ENCODE measurements around the gene NR2F1.
A peak's percentile ranks its signal among the peaks of the same experiment; 100 is the strongest.

The NR2F1 gene

DNA sequence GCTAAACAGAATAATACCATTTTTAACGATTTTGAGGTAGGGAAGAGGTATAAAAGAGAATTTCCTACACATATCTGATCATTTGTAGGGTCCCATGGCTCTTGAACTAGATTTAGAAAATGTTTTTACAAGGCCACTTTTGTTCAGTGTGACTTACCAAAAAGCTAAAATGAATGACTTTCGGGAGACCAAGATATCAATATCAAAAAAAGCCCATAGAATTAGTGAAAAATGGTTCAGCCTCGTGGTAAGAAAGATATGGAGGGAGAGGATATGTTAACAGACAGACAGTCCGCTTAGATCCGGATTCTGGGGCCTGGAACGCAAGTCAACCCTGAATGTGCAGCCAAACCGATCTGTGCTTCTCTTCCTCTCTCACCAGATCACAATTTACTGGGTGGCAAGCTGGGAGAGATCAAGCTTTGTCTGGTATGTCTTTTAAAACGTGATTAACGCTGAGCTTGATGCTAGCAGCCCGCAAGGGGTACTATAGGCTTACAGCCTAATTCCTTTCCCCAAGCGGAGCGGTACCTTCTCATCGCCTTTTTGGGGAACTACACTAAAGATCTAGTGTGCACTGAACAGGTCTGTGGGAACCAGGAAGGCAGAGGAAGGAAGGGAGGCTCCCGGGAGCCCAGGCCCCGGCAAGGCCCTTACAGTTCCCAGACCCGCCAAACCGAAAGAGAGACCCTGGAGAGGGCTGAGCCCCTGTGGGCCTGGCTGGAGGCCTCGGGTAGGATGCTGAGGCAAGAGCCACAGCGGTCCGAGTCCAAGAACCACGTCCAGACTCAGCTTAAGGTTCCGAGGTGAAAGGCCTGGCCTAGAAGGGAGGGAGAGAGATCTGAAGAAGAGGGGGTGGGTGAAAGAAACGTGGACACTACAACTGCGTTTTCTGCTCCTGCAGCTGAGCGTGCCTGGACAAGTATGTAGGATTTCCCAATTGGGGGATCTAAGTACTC, 4.9 kb upstream of the NR2F1 start:
- DNase-seq: no peak

DNA sequence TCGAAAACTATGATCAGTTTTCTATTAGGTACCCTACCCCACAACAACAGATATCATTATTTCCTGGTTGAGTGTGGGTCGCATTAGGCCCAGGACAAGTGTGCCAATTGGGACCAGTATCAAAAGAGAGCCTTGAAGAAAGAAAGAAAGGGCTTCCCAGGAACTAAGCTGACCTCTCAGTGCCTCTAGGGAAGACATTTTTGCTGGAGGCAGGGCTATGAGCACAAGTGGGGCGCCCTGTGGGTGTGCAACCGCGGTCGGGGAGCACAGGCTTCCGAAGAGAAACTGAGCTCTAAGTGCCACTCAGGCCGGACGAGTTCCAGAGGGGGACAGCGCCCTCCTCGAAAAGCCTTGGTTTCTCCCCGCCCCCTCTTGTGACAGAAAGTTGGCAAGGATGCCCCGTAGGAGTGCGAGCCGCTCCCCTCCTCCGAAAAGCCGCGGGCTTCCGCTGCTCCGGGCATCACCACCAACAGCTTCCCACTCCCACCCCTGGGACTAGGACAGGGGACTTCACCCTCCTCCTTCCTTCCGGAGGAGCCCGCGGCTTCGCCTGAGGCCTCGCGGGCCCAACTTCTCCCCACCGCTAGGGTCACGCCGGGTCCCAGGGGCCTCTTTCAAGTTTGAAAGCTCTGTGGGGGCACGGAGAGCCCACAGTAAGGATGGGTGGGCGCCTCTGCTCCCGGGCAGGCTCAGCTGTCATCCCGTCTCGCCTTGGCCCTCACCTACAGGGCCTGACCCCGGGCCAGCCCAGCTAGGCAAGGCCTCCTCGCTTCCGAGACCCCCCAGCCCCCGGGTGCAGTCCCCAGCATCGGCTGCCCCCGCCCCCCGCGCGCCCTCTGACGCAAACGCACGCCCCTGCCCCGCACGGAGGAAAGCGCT, 4.0 kb upstream of the NR2F1 start:
- DNase-seq: no peak

DNA sequence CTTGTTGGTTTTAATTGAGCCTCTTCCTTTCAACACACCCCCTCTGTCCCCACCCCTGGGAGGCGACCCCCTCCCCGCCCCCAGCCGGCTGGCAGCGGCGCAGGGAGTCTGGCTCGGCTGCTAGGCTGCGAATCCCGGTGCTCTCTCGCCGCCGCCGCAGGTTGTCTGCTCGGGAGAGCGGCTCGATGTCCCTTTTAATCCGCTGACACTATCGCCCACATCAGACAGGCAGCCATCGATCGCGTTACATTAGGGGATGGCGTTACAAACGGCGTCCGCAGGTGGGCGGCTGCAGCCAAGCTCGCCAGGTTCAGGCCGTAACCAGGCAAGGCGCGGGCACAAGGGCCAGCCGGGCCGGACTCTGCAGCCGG, 3.3 kb upstream of the NR2F1 start:
- DNase-seq: no peak

DNA sequence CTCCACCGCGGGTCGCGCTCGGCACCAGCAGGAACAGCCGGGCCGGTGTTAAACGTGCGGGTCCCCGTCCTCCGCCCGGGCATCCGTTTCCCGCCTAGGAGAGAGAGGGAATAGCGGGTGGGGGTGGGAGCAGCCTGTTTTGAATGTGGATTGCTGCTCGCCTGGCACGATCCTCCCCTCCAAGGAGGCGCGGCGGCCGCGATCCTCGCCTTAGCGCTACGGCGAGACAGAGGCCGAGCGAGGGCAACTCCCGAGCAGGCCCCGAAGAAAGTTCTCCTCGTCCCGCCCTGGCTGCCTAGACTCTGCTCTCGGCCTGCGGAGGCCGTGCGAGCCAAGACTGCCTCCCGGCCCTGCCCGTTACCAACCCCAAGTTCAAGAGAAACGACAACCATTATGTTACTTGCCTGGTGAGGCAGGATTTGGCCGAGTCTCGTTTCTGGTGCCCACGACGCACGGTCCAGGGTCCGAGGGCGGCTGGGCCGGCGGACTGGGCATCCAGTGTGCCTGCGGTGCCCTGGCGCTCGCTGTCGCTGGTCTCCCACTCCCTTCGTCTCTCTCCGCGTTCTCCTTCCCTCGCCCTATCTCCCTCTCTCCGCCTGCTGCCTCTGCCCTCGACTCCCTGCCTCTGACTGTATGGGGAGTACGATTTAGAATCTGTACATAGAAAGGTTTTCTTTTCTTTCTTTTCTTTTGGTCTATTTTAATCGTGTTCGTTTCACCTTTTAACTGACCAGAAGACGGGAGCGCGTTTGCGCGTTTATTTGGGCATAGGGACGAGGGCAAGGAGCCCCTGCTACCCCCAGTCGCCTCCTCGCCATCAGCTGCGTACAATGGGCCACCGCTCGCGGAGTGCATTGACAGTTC, 2.7 kb upstream of the NR2F1 start:
- DNase-seq: no peak

DNA sequence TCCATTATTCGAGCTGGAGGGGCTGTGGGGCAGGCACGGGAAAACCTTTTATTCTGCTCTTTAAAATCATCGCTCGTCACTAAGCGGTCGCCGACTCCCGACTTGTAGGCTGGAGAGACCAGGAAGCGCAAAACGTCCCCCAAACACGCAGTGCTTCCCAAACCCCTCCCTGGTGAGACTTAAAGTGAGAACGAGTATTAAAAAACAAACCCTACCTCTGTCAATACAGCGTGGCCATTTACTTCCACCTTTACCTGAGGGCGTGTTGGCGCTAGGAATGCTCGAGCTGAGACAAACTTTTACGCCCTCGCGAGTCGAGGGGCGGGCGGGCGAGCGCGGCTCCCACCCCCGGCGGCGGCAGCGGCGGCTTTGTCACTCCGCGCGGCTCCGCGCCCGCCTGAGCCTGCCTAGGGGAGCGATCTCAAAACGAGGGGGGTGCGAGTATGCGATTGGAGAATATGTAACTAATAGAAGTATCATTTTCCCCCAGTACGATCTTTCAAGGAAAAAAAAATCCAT, 2.0 kb upstream of the NR2F1 start, which contains the start of gene NR2F1-AS1:
TSS of gene NR2F1-AS1 (minus strand) at position 293 of the 519 bp plus-strand sequence.
- no peak for DNase-seq

GRCh38 chr5:93582167-93582462, 907 bp upstream of the NR2F1 start:
- no peak for DNase-seq

- no peak for DNase-seq
Measured at GRCh38 chr5:93583439-93583767, 381 bp downstream of the NR2F1 start.

DNA sequence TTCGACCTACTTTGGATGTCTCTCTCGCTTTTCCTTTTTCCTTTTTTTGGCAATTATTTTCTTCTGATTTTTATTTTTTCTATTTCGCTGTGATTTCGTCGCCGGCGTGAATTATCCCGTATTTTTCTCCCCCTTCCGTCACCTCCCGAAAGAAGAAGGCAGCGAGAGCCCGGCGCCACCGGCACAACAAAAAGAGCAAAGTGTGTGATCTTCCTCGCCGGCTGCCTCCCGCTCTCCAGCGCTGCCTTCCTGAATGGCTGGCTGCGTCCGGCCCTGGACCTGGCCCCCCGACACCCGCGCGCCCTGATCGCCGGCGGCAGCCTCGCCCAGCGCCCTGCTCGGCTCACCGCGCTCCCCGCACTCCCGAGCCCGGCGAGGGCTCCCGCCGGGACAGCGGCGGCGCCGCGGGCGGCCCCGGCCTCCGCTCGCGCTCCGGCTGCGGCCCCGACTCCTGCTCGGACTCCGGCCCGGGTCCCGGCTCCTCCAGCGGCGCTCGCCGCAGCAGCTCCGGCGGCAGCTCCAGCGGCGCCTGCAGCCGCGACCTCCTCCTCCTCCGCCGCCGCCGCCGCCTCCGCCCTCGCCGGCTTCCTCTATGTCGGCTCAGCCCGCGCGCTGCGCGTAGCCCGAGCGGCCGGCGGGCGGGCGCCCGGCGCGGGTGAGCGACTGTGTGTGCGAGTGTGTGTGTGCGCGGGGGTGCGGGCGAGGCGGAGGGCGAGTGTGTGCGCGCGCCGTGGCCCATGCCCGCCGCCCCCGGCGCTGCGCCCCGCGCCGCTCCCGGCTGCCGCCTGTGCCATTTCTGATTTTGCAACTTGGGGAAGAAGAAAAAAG, 960 bp downstream of the NR2F1 start:
- DNase-seq: peak; percentile 37

DNA sequence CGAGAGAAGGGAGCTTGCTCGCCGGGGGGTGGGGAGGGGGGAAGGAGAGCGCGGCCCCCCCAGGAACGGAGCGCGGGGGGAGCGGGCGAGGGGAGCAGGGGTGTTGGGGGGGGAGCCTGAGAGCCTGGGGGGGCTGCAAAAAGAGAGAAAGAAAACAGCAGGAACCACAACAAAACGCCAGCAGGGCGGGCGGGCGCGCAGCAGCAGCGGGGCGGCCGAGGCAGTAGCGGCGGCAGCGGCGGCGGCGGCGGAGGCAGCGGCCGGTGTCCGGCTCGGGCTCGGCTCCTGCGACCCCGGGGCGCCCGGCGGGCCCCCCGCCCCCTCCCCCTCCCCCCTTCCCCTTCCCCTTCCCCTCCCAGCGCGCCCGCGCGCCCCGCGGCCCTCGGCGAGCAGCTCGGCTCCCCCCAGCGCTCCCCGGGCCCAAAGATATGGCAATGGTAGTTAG, 1.6 kb downstream of the NR2F1 start:
- no peak for DNase-seq

DNA sequence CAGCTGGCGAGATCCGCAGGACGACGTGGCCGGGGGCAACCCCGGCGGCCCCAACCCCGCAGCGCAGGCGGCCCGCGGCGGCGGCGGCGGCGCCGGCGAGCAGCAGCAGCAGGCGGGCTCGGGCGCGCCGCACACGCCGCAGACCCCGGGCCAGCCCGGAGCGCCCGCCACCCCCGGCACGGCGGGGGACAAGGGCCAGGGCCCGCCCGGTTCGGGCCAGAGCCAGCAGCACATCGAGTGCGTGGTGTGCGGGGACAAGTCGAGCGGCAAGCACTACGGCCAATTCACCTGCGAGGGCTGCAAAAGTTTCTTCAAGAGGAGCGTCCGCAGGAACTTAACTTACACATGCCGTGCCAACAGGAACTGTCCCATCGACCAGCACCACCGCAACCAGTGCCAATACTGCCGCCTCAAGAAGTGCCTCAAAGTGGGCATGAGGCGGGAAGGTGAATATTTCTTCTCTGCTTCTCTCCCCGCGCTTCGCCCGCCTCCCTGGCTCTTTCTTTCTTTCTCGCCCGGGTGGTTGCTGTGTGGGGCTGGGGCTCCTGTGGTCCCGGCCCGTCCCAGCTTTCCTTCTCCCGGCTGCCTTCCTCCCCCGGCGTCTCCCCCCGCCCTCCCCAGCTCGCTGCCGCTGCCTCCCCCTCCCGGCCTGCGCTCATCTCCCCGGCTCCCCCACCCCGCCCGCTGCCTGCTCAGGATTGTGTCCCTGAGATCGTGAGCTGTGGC, 2.2 kb downstream of the NR2F1 start:
- no peak for DNase-seq

DNA sequence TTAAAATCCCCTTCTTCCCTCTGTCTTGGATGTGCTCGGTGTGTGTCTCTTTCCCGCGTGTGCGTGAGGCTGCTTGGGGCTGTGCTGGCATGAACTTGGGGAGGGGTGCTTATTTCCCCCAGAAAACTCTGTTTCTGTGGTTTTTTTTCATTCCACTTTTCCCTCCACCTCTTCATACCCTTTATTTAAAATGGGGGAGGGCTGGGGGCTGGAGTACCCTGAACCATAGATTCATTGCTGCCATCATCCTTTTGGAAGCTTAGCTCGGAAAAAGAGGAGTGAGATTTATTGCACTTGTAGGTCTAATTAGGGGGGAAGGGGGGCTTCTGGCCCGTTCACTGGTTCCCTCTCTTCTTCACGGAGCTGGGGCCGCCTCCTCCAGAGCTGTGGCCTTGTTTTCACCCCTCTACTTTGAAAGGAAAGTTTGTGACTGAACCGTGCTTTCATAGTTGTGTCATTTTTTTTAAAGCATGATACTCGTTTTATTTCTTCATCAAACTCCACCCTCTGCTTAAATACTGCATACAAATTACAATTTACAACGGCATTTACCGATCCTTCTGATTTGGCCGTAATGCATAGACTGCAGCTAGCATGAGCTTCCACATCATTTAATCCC, 2.9 kb downstream of the NR2F1 start:
- no peak for DNase-seq

- no peak for DNase-seq
Measured at GRCh38 chr5:93586736-93587596, 3.9 kb downstream of the NR2F1 start.

GRCh38 chr5:93587597-93588351, 4.8 kb downstream of the NR2F1 start:
- DNase-seq: no peak

DNA sequence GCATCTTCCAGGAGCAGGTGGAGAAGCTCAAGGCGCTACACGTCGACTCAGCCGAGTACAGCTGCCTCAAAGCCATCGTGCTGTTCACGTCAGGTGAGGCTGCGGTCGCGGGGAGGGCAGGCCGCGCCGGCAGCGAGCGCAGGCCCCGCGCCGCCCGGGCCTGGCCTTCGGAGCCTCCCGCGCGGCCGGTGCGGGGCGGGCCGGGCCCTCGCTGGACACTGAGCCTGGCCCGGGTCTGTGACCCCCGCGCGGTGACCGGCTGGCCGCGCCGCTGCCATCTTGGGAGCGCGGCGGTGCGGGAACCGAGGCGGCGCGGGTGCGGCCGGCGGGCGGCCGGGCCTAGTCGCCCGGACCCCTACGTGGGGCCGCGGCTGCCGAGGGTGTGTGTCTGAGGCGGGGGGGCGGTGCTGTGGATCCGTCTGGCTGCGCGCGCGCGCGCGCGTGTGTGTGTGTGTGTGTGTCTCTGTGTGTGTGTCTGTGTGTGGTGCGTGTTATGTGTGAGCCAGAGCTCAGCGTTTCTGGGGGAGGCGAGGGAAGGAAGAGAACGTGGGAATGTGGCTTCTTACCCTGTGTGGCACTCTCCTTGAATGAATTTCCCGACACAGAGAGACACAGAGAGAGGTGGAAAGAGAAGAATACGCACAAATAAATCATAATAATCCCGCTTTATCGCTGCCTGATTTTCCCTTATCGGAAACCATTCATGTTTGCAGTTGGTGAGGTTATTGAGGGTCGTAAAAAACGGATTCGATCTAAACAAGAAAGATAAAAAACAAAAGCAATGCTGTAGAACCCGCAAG, 5.5 kb downstream of the NR2F1 start:
- DNase-seq: no peak

- DNase-seq: no peak
Measured at GRCh38 chr5:93589152-93589828, 6.3 kb downstream of the NR2F1 start.

DNA sequence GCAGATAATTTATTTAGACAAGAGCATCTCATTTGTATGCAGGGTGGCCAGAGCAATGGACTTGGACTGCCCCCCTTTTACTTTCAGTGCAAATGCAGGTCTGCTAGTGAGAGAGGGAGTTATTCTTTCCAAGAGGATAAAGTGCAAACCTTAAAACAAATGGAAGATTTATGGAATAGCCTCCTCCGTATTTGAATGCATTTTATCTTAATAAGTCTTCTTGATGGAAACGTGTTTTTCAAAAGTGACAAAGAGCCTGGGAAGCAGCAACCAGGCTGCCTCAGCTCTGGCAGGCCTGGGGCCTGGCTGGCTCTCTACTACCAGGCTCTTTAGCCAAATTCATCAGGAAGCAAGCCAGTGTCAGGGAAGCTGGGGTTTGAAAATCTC, 6.8 kb downstream of the NR2F1 start:
- no peak for DNase-seq

GRCh38 chr5:93590493-93590892, 7.5 kb downstream of the NR2F1 start:
- no peak for DNase-seq

Measured in NCI-H1436 (cell line).